Forelimb muscle (tissue), 1 donor: Measurements from ENCODE around the gene COL5A1. TPM values are rescaled to one million over a fixed set of nuclear protein-coding genes. Genes with fewer than 3 reads are reported as not detected.

Experiments
- DNase-seq: peaks from one replicate; pipeline ENCODE4 v3.0.0-alpha.2; 2013; ENCODE audit warnings: low read depth
- polyA plus RNA-seq: library from polyadenylated mRNA; unstranded; fragments of 120-200 nt; gene quantifications from one replicate; pipeline ENCODE4 v1.2.1, GENCODE V29; 2013; ENCODE audit not compliant: insufficient read length

Gene COL5A1
- polyA plus RNA-seq, 1 donor = 425 TPM

DNA sequence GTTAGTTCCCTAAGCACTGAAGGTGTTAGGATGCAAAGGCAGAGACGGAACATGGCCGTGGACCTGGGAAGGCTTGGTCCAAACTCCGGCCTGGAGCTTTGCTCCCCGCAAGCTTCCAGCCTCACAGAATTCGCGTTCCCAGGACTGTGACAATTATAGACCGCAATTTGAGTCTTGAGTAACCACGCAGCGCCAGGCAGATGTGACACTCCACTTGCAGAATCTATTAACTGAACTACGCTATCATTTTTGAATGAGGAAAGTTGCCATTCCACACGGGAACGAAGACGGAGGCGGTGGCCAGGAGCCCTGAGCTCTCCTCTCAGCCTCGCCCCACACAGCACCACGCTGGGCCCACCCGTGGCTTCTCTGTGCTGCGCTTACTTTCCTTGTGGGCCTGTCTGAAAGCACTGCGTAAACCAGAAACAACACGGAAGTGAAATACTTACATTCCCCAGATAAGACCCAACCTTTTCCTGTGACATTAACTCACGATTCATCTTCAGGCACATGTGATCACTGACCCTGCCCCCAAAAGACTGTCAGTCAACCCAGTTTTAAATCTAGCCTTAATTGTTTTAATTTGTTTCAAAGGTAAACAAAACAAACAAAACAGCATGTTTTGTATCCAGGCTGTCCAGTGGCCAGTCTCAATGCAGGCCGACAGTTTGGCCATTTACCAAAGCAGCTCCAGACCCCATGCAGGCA is 16.1 kb upstream of the COL5A1 start:
- no peak for DNase-seq

DNA sequence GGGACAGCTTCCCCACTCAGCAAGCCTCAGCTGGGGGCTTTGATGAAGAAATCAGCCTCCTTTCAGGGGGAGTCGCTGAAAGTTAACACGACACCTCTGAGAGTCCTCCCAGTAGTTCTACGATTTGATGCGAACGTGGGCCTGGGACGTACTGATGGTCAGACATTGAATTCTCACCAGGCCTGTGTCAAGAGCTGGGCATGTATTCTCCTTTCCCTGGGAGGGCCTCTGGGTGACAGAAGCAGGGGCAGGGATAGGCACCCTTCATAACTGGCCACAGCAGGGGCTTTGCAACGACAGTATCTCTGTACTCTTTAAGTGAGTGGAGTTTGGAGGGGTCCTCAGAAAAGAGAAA is 15.6 kb upstream of the COL5A1 start:
- DNase-seq = no peak

DNA sequence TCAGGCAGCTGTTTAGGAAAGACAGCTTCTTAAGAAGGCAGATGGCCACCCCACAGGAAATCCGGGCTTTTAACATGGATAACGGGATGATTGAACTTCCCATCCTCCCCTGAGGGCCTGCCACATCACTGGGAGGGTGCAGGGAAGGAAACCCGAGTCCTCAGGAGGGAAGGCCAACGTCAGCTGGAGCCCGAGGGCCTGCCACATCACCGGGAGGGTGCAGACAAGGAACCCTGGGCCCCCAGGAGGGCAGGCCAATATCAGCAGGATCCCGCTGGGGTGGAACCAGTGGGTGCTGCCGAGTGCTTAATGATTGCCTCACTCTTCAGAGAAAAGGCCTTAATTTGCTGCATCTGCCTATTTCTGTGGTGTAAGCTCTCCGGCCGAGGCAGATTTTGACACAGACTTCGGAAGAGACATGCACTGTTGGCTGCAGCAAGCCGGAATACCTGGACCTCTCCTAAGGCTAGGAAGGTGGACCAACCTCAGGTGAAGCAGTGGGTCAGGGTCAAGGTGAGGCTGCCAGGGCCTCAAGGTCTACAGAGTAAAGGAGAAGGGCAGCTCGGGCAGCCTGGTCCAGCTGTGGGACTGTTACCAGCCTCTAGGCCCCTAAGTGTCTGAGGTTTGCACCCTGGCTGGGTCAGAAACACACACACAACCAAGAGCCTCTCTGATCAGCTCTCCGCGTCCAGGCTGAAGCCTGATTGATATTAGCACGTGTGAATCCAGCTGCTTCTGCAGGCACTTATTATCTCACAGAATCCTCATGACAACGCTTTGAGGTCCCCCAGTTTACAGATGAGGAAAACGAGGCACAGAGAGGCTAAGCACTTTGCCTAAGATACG is 14.8 kb upstream of the COL5A1 start:
- no peak for DNase-seq

DNA sequence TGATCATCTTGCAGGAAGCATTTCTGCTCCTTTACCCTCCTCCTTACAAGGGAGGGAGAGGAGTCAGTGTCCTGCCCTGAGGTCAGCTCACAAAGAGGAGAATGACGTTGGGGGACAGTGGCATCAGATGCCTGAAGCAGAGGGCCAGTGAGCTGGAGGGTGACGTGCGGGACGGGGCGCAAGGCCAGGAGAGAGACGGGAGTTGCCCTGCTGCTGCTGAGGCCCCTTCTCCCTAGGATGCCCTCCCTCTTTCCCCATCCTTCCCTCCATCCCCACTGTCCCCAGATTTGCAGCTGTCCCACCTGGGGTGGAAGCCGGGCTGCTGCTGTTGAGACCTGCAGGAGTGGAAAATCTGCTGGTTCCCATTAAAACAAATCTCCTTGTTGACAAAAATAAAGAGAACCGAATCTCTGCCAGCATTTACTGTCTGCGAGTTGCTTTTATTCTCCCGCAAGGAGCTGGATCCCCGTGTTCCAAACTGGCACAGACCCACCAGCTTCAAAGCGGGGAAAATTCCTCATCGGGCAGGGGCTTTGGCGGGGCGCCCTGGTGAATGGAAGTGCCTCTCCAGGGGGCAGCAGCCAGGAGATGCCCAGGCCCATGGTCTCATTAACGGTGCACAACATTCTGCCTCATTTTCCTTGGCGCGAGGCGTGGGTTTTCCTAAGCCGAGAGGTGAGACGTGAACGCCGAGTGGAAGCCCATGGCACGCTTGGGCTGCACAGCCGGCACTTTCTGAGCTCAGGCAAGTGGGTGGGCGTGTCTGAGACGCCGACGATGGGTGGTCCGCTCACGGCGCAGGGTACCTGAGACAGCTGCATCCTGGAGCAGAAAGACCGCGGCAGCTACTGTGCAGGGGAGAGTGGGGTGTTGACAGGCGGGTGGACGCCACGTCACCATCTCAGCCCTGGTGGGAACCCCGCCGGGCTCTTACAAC is 13.9 kb upstream of the COL5A1 start:
- no peak for DNase-seq

DNA sequence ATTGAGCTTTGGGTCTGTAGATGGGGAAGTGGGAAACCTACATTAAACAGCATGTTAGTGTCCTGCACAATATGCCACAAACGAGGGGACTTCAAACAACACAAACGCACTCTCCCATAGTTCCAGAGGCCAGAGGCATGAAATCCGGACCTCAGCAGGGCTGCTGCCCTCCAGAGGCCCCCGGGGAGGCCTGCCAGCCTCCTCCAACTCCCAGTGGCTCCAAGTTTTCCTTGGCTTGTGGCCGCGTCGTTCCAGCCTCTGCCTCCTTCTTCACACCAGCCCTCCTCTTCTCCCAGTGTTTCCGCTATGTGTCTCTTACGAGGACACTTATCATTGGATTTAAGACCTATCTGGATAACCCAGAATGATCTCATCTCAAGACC is 13.3 kb upstream of the COL5A1 start:
- no peak for DNase-seq

DNA sequence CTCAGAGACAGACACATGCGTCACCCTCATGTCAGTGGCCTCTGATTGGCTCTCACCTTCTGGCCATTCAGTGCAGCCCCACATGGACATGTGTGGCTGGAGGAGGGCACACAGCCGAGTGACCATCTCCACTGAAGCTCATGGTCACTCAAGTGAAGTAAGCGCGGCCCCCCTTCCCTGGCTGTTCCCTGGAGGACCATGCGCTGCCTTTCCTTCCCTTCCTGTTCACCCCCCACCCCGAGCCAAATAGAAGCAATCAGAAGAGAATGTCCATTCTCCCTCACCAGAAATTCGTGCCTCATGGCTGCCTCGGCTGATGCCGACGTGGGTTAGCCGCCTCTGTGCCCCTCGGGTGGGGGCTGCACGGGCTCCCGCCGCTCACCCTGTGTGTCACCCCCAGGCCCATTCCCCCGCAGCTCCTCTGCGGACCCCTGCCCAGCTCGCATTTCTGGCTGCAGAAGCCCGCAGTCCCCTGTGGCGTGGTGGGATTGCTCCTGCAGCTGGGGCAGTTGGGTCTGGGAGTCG is 12.5 kb upstream of the COL5A1 start:
- DNase-seq = no peak

DNA sequence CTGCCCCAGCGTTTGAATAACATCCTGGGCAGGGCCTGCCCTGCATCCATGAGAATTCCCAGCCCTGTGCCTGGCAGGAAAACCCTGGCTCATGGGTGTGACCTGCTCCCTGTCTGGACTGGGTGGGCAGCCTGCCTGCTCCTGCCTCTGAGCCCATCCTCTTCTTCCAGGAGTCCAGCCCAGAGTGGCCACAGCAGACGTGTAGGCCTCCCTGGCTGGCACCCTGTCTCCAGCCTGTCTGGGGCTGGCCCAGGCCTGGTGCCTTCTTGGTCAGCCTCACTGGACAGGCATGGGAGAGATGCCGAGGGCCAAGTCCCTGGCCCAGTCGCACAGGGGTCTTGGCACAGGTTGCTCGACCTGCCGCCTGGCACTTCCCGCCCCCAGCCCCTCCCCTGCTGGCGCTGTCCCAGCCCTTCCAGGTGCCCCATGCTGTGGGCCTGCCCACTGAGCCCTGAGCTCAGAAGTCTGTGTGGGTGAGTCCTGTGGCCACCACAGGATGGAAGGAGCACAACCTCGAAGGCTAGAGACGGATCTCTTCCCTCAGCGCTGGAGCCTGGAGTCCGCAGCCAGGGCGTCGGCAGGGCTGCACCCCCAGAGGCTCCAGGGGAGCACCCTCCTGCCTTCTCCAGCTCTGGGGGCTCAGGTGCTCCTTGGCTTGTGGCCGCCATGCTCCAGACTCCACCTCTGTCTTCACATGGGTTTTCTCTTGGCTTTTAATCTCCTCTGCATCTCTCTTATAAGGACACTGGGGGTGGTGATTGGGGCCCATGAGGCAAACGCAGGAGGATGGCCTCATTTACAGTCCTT is 11.8 kb upstream of the COL5A1 start:
- no peak for DNase-seq

DNA sequence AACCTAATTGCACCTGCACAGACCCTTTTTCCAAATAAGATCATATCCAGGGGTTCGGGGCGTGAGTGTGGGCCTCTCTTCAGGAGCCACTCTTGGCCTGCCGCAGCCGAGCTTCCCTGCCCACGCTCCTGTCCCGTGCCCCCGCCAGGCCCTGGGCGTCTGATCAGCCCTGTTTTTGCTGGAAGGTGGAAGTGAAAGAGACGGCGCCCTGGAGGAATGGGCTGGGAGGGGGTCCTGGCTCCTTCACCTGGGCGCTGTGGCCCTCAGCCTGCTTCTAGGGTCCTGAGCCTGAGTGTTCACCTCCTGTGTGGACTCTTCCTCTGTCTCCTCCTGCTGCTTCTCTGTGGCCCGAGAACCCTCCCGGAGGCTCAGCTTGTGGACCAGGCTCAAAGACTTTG is 11.2 kb upstream of the COL5A1 start:
- no peak for DNase-seq

DNA sequence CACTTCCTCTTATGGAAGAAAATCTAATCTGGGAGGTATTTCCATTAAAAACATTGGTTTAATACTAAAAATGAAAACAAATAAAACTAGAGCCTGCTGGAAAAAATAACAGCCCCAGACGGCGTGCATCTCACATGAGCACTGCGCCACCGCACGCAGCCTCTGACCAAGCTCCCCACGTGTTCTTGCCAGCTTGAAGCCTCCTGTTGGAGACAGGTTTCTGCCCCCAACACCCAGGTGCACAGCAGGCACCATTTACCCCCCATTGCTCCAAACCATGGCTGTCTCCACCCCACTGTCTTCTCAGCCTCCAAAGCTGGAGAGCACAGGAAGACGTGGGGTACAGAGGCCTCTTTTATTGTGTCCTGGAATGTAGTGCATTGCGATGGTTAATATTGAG is 10.7 kb upstream of the COL5A1 start:
- DNase-seq = no peak

DNA sequence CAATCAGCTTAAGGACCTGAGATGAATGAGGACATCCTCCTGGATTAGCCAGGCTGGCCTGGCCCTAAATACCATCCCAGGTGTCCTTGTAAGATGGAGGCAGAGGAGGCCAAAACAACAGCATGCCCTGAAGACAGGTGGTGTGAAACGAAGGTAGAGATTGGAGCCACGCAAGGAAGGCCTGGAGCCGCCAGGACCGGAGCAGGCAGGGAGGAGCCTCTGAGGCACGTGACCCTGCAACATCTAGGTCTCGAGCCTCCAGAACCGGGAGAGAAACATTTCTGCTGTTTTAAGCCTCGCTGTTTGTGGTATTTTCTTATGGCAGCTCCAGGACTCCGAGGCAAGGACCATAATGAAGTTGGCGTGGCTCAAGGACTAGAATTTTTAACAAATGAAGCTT is 9.7 kb upstream of the COL5A1 start:
- no peak for DNase-seq

DNA sequence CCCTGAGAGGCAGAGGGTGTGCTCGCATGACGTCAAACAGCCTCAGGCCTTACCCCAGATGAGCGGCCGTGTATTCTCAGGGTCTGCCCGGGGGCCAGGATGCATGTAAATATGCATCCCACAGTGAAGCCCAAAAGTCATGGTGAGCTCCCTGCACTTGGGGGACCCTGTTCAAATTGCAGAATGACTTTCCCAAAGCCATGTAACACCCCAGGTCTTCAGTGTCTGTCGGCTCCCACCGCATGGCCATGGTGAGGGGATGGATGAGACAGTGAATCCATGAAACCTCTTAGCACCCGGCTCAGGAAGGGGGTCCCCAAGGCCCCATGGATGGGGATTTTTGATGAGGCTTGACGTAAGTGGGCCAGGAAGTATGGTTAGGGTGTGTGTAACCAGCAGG is 9.3 kb upstream of the COL5A1 start:
- no peak for DNase-seq

DNA sequence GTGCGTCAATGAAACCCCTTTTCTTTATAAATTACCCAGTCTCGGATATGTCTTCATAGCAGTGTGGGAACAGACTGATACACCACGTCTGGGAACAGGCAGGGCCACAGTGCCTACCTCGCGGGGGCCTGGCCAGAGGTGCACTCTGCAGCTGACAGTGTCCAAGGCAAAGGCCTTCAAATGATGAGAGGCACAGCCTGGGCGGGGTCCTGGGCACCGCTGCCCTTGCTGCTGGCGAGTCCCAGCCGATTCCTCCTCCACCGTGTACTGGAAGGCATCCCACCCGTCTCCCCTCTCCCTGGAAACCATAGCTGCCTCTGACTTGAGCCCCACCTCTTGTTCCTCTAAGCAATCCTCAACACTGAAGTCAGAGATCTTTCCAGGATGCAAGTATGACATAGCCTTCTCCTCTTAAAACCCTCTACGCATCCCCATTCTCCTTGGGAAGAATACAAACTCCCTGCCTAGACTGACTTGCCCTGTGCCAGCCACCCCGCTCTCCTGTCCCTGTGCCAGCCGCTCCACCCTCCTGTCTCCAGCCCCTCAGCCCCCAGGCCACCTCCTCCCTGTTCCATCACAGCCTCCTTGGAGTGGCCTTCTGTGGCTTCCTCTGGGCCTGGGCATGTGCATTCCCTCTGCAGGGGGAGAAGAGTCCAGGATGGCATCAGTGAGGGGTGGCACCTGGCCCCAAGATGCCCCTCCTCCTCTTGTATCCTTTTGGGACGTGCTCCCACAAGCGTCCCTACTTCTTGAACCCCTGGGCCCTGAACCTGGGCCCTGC is 8.1 kb upstream of the COL5A1 start:
- DNase-seq = no peak

DNA sequence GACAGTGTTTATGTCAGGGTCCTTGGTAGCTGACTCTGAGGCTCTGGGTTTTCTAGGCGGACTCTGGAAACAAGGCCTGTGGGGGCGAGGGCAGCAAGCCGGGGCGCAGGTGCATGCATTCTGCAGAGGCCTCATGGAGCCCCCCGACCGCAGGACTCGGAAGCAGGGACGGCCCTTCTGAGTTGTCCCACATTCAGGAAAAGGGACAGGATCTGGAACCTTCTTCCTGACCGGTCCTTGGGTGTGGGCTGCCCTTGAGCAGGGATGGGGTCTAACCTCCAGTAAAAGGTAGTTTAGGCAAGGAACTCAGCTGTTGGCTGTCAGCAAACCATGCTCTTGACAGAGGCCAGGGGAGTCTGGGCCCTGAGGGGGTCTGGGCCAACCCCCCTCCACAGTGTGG is 7.4 kb upstream of the COL5A1 start:
- DNase-seq = no peak

DNA sequence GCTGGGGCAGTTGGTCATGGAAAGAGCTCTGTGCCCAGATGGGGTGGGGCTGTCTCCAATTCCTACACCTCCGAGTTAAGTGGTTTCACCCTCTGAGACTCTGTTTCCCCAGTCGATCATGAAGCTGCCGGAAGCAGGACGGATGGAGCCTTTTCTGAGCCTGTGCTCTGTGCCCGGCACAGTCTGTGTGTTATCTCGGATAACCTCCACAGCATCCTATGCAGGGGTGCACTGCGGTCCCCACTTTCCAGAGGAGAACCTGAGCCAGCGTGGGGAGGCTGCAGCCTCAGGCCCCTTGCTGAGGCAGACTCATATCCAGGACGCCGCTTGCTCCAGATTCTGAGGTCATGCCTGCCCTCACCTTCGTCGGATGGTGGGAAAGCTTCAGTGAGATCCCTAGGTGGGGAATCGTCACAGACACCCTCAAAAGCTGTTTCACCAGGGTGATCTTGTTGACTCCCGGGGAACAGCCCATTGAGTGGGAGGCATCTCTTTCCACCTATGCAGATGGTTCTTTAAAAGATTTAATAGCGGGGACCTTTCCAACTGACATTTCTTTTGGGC is 6.9 kb upstream of the COL5A1 start:
- no peak for DNase-seq

DNA sequence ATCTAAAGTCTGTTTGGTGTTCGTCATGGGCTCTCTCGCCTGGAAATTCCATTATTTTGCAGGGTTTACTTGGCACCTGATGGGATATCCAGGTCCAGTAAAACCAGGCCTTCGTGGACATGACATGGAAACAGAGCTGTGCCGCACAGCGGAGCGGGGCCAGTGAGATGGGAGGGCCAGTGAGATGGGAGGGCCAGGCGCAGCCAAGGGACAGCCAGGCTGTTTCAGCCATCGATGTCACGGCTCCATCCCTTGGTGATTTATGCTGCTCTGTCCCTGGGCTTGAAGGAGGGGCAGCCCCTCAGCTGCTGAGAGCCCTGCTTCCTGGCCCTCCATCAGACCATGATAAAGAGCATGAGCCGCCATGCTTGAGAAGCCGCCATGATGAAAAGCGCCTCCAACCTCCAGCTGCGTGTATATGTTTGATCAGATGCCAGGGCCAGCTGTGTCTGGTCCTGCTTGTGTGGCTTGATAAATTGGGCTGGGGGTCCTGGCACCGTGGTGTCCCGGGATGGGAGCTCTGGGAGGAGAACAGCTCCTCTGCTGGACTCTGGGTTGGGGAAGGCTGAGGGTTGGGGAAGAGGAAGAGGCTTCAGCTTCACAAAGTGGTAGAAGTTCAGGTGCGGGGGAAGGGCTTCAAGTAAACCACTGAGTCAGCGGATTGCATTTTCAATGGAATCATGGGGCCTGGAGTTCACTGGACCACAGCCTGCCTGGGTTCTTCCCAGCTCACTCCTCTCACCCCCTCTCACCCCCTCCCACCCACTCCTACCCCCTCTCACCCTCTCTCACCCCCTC is 6.1 kb upstream of the COL5A1 start:
- no peak for DNase-seq

DNA sequence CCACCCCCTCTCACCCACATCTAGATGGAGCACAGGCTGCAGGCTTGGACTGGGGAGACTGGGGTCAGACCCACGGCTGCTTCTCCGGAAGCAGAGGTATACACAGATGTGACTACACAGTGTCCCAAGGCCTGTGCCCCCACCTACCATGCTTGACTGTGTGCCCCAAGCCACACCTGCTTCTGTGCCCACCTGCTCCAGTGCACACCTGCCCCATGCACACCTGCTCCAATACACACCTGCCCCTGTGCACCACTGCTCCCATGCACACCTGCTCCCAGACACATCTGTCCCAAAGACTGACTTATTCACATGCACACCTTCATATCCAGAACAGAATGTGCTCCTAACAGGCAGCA is 5.5 kb upstream of the COL5A1 start:
- DNase-seq = no peak

DNA sequence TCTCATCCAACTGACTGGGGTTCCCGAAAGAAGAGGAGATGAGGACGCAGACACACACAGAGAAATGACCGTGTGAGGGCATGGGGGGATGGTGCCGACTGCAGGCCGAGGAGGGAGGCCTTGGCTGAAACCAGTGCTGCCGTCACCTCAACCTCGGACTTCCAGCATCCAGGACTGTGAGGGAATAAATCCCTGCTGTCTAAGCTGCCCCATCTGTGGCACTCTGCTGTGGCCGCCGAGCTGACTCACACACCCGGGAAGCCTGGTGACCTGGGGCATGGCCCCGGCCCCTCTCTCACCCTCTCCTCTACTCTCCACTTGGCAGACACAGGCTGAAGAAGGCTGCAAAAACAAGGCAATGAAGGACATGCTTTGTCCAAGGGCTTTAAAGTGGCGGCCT is 4.4 kb upstream of the COL5A1 start:
- no peak for DNase-seq

DNA sequence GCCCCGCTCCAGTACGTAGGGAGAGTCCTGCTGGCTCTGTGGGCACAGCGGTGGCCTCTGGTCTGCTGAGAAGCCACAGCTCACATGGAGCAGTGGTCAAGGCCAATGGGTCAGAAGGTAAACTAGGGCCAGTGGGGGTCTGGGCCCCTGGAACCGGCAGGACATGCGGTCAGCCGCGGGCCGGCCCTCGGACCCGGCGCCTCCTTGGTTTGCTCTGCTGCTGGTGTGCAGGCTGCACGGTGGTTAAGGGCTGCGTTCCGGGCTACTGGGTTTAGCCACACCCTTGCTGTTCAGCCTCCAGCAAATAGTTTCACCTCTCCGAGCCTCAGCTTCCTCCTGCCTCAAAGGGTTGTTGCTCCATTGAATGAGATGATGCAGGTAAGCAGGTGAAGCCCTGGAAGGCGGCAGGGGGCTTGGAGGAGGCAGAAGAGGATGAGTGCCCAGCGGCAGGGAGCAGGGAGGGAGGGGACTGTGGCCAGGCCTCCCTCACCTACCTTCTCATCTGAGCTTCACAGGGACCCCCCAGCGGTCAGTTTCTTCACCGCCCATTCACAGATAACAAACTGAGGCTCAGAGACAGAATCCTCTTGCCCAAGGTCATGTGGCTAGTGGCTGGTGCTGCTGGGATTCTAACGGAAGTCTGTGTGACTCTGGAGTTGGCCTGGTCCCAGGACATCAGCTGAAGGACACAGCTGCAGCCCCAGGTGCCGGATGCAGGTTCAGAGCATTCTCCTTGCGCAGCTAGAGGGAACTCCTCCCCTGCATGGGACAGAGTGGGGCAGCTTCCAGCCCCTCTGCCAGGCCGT is 3.7 kb upstream of the COL5A1 start:
- no peak for DNase-seq
